Spleen (tissue), 11 donors: ENCODE data around the gene WIPI1. TPM values are rescaled to one million over a fixed set of nuclear protein-coding genes. Genes with fewer than 3 reads are reported as not detected.

Source experiments
- DNase-seq: peaks from one replicate; pipeline ENCODE4 v3.0.0-alpha.2; 2020
- H3K27ac ChIP-seq, 8 donors: fragments of 200-600 bp; sonication (generic) in 7 of 8; 1 replicate in 4 of 8; 2 replicates in 4 of 8; pipeline versions ENCODE4 v1.5.0 to v1.8.0; 2016 to 2021; ENCODE audit warnings: inconsistent platforms in 4 of 8, mild to moderate bottlenecking in 4 of 8, moderate library complexity in 1 of 8
- H3K27me3 ChIP-seq, 7 donors: fragments of 200-600 bp; sonication (generic) in 6 of 7; replicated peaks in 1 of 7; 1 replicate in 4 of 7; 2 replicates in 3 of 7; pipeline versions ENCODE4 v1.5.0 to v1.8.0; 2016 to 2021; ENCODE audit warnings: inconsistent platforms in 3 of 7, mild to moderate bottlenecking in 1 of 7
- H3K36me3 ChIP-seq, 6 donors: fragments of 200-600 bp; sonication (generic) in 5 of 6; 1 replicate in 4 of 6; 2 replicates in 2 of 6; pipeline versions ENCODE4 v1.5.0 to v1.8.0; 2016 to 2021; ENCODE audit warnings: inconsistent platforms in 2 of 6
- H3K4me1 ChIP-seq, 6 donors: fragments of 200-600 bp; sonication (generic) in 5 of 6; 1 replicate in 3 of 6; 2 replicates in 3 of 6; pipeline versions ENCODE4 v1.5.0 to v1.8.0; 2016 to 2021; ENCODE audit warnings: inconsistent platforms in 3 of 6
- H3K4me3 ChIP-seq, 8 donors: fragments of 200-600 bp; sonication (generic) in 7 of 8; 1 replicate in 4 of 8; 2 replicates in 4 of 8; pipeline versions ENCODE4 v1.5.0 to v1.8.0; 2016 to 2021; ENCODE audit warnings: inconsistent platforms in 4 of 8, mild to moderate bottlenecking in 4 of 8, moderate library complexity in 2 of 8
- H3K9me3 ChIP-seq, 8 donors: fragments of 200-600 bp; sonication (generic) in 7 of 8; 1 replicate in 4 of 8; 2 replicates in 4 of 8; pipeline versions ENCODE4 v1.5.0 to v1.8.0; 2016 to 2021; ENCODE audit warnings: inconsistent platforms in 4 of 8
- POLR2A ChIP-seq, 3 donors: fragments of 450-650 bp; IDR thresholded peaks; one replicate each; pipeline ENCODE4 v1.5.1; 2017; ENCODE audit warnings: antibody characterized with exemption in 3 of 3, mild to moderate bottlenecking in 1 of 3
- POLR2AphosphoS5 ChIP-seq, 3 donors: sonication (generic); formaldehyde crosslinking; IDR thresholded peaks; one replicate each; pipeline ENCODE4 v1.5.1; 2017; ENCODE audit warnings: antibody characterized with exemption in 3 of 3
- WGBS, 5 donors: extraction: QIAGEN DNeasy Blood & Tissue Kit in 3 of 5; methylation state at CpG; one replicate each; pipeline versions ENCODE4 v1.1.5 to v1.1.7; 2013 to 2018; 5-methylcytosine and 5-hydroxymethylcytosine counted together
- intact Hi-C: fragments of 100-400 bp; cut with DNase I; formaldehyde crosslinking; loops from one replicate; pipeline ENCODE4 v1.15.0; 2023; ENCODE audit warnings: low total_unique reads
- polyA plus RNA-seq, 3 donors: library from polyadenylated mRNA; stranded (reverse); fragments of 200-250 nt; gene quantifications; one replicate each; pipeline ENCODE4 v1.2.1, GENCODE V29; 2013
- total RNA-seq, 7 donors: library from RNA; depleted of rRNA in 3 of 7; stranded (reverse); fragments of >200 nt in 3 of 7; fragmentation: NEBNext Ultra II Directional in 4 of 7; extraction: Animal tissue kit (Norgen Biotek cat#: 25700) in 4 of 7; gene quantifications; one replicate each; pipeline versions ENCODE4 v1.1.0 to v1.2.1, GENCODE V29; 2016 to 2021
- TF ChIP-seq, protein P1 (sequence below), 11 experiments: fragments of 200-600 bp in 7 of 11; fragments of 450-650 bp in 4 of 11; sonication (generic) in 4 of 11; IDR thresholded peaks in 8 of 11; conservative IDR thresholded peaks in 3 of 11; 1 replicate in 7 of 11; 2 replicates in 4 of 11; pipeline versions ENCODE4 v1.4.0 to v1.8.0; 2016 to 2021; ENCODE audit warnings: antibody characterized with exemption in 11 of 11, inconsistent platforms in 4 of 11, mild to moderate bottlenecking in 1 of 11
- donor health status: healthy with polysubstance abuse.
- donor health status: DM: no; HTN: no; CAD: no; lungs with moderate emphysema.
- donor health status: DM: no; HTN: no; CAD: no.
- donor health status: Bipolar disorder and iron deficiency.
- donor health status: healthy.
- donor health status: DM: no; HTN: no; CAD: no.
- donor health status: DM: yes; HTN: yes; CAD: no.

WIPI1 gene
- total and polyA plus RNA-seq, 10 donors = 7.2 to 38.3 (median 25.6) TPM

DNA sequence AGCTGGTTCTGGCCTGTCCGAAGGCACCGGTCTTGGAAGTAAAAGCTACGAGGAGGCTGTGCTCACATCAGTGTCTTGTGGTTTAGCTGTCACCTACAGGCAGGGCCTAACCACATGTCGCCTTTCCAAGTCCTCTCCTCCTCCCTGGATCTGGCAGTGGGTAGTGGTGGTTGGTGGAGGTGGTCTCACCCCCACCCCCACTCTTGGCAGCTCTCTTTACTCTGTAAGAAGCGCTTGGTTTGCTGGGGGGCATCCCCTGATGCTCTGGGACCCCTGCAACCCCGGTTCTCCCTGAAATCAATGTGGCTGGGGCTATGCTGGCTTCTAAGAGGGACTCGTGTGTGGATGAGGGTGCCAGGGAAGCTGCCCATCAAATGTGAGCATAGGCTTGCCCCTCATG, 68.3 kb downstream of the WIPI1 start:
- peaks cover 0 to 1% (median 0%) of the 10 kb centered on the region in 8 donors for H3K9me3 ChIP-seq
- H3K4me1 ChIP-seq = peaks cover 5 to 11% (median 5%) of the 10 kb centered on the region in 6 donors
- H3K4me3 ChIP-seq = no peak overlapping the region
- H3K27me3 ChIP-seq = no peaks in the 10 kb centered on the region
- TF ChIP-seq POLR2A (IDR thresholded peaks at IDR 0.05) = no peak
- no peak for TF ChIP-seq POLR2AphosphoS5 (IDR thresholded peaks at IDR 0.05)
- TF ChIP-seq, protein P1, sequence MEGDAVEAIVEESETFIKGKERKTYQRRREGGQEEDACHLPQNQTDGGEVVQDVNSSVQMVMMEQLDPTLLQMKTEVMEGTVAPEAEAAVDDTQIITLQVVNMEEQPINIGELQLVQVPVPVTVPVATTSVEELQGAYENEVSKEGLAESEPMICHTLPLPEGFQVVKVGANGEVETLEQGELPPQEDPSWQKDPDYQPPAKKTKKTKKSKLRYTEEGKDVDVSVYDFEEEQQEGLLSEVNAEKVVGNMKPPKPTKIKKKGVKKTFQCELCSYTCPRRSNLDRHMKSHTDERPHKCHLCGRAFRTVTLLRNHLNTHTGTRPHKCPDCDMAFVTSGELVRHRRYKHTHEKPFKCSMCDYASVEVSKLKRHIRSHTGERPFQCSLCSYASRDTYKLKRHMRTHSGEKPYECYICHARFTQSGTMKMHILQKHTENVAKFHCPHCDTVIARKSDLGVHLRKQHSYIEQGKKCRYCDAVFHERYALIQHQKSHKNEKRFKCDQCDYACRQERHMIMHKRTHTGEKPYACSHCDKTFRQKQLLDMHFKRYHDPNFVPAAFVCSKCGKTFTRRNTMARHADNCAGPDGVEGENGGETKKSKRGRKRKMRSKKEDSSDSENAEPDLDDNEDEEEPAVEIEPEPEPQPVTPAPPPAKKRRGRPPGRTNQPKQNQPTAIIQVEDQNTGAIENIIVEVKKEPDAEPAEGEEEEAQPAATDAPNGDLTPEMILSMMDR (IDR thresholded peaks at IDR 0.05 in 8 of 11, conservative IDR thresholded peaks at IDR 0.05 in 3 of 11) = no peak
- intact Hi-C loops = no loop called here
- no peaks in the 10 kb centered on the region for H3K36me3 ChIP-seq
- WGBS, 5 donors = 70 to 98% (median 85%) methylated on average over 6 to 7 of the region's 7 CpGs
- H3K27ac ChIP-seq = no peak overlapping the region
- no peak for DNase-seq

DNA sequence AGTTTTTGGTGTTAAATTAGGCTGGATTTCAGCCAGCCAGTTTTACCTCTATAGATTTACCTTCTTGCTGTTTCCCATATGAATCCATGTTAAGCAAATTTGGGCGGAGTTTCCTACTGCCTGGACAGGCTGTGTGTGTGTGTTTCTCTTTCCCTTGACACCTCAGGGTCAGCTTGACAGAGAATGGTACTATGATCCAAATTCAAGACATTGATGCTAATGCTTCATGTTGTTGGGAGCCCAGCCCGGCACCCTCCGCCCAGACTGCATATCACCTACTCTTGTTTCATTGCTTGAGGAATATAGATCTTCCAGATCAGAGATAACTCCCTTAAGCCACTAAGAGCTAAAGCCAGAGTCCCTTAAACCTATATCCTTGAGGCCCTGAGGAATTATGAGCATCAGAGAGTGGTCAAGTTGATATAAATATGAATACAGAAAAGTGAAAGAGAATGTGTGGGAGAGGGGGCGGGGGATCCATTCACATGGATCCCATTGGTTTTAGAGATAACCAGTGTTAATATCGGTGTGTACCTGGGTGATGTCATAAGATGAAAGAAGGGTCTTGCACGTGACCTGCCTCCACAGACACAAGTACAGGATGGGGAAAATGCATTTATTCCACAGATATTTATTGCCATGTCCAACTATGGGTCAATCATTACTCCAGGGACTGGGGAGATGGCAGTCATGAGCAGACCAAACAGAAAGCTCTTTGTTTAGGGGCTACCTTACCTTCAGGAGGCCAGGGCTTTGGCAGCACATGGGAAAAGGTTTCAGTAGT, 69.7 kb downstream of the WIPI1 start:
- Histone ChIP-seq H3K4me3 (no peak overlapping the region), H3K27ac (no peak overlapping the region), H3K9me3 (no peaks in the 10 kb centered on the region), H3K27me3 (no peaks in the 10 kb centered on the region), H3K36me3 (no peaks in the 10 kb centered on the region), H3K4me1 (peaks cover 9 to 25% (median 16%) of the 10 kb centered on the region in 6 donors)
- 89 to 93% (median 92%) methylated on average over 6 of the region's 6 CpGs for WGBS, 5 donors
- intact Hi-C loops = no loop called here
- no peak for DNase-seq
- no peak for TF ChIP-seq POLR2A (IDR thresholded peaks at IDR 0.05)
- TF ChIP-seq, protein P1 (IDR thresholded peaks at IDR 0.05 in 8 of 11, conservative IDR thresholded peaks at IDR 0.05 in 3 of 11) = no peak
- TF ChIP-seq POLR2AphosphoS5 (IDR thresholded peaks at IDR 0.05) = no peak

DNA sequence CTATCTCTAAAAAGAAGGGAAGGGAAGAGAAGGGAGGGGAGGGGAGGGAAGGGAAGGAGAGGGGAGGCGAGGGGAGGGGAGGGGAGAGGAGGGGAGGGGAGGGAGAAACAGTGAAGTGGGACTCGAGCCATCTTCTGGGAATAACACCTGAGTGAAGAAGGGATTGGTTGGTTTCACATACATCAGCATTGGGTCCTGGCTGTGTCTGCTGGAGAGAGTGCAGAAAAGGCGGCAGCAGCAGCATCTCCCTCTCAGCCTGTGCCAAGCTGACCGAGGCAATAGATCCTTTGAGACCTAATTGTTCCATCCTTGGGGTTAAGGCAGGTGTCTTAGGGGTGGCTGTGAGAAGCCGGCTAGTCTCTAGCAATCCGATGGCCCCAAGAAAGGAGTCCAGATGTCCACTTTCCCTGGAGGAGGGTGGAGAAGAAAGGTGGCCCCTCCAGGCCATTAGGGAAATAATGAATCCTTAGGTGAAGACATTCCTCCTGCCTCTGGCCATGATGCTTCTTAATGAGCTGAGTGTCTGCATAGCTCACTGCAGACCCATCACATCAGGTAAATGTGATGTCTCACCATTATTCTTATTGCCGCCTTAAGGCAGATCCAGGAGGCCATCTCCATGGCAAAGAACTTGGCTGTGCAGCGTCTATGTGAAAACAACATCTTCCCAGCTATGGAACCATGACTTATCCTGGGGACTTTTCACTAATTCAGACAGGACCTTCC, 71.6 kb downstream of the WIPI1 start:
- 91 to 95% (median 94%) methylated on average over 7 to 8 of the region's 8 CpGs for WGBS, 5 donors
- TF ChIP-seq POLR2AphosphoS5 (IDR thresholded peaks at IDR 0.05) (no peak), POLR2A (IDR thresholded peaks at IDR 0.05) (no peak)
- TF ChIP-seq, protein P1 (IDR thresholded peaks at IDR 0.05 in 8 of 11, conservative IDR thresholded peaks at IDR 0.05 in 3 of 11) = no peak
- intact Hi-C loops = no loop called here
- H3K4me1 ChIP-seq = peaks cover 9 to 29% (median 16%) of the 10 kb centered on the region in 6 donors
- H3K4me3 ChIP-seq = no peak overlapping the region
- no peak for DNase-seq
- H3K36me3 ChIP-seq = no peaks in the 10 kb centered on the region
- H3K27me3 ChIP-seq = no peaks in the 10 kb centered on the region
- no peak overlapping the region for H3K27ac ChIP-seq
- H3K9me3 ChIP-seq = no peaks in the 10 kb centered on the region

DNA sequence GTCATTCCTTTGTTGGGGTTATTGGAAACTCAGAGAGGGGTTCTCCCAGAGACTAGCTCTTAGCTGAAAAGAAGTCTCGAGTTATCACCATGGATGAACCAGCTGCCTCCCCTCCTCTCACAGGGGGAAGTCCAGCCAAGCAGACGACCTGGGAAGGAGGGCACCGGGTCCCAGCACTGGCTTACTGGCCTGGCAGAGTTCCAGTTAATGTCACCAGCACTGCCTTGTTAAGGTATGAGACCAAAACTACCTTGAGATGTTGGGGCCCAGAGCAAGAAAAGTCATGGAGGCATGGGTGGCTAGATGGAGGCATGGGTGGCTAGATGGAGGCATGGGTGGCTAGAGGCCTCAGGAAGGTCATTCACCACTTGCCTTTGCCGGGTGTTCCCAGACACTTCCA, 72.4 kb downstream of the WIPI1 start:
- intact Hi-C loops = no loop called here
- TF ChIP-seq, protein P1 (IDR thresholded peaks at IDR 0.05 in 8 of 11, conservative IDR thresholded peaks at IDR 0.05 in 3 of 11) = no peak
- TF ChIP-seq POLR2AphosphoS5 (IDR thresholded peaks at IDR 0.05) (no peak), POLR2A (IDR thresholded peaks at IDR 0.05) (no peak)
- H3K36me3 ChIP-seq = no peaks in the 10 kb centered on the region
- no peak for DNase-seq
- H3K4me3 ChIP-seq = no peak overlapping the region
- H3K27me3 ChIP-seq = no peaks in the 10 kb centered on the region
- 77 to 97% (median 86%) methylated on average over 4 of the region's 4 CpGs for WGBS, 5 donors
- H3K9me3 ChIP-seq = no peaks in the 10 kb centered on the region
- peak overlapping the region in 5 of 8 donors; percentile 56 to 88 (median 76) for H3K27ac ChIP-seq
- H3K4me1 ChIP-seq = peaks cover 9 to 29% (median 16%) of the 10 kb centered on the region in 6 donors
